H1 (cell line): ENCODE measurements around the gene ATP6V0E2. TPM values are rescaled to one million over a fixed set of nuclear protein-coding genes. Genes with fewer than 3 reads are reported as not detected.

Experiments used
- CTCF ChIA-PET: fragments of 300-600 bp; sonication (Branson Sonifier 250); formaldehyde crosslinking; loops from one replicate; lab custom pipeline; 2021; ENCODE audit not compliant: partially characterized antibody; lab: Charles Lee
- POLR2A ChIA-PET: fragments of 300-600 bp; sonication (Branson Sonifier 250); formaldehyde crosslinking; loops from one replicate; lab custom pipeline; 2021; ENCODE audit warnings: inconsistent platforms; ENCODE audit not compliant: partially characterized antibody; lab: Charles Lee
- DNase-seq, 2 experiments: peaks; one replicate each; pipeline versions ENCODE4 v3.0.0 to v3.0.0-alpha.2; 2010 to 2022; ENCODE audit warnings: low spot score in 2 of 2, low read depth in 1 of 2, mixed read lengths in 1 of 2
- FAIRE-seq: peaks from 2 replicates; lab custom pipeline; 2011; peaks lifted over from hg19 to GRCh38; lab: Jason Lieb, UNC
- H2AFZ ChIP-seq: 2 replicates; pipeline ENCODE4 v1.8.1; 2012; ENCODE audit warnings: low read length, inconsistent platforms
- H2AK5ac ChIP-seq: 2 replicates; pipeline ENCODE4 v1.6.1; 2013; ENCODE audit warnings: low read depth, low read length
- H2BK120ac ChIP-seq: replicated peaks from 2 replicates; pipeline ENCODE3; 2013; ENCODE audit warnings: low read depth, low read length, inconsistent platforms
- H2BK12ac ChIP-seq: 2 replicates; pipeline ENCODE4 v1.6.1; 2013; ENCODE audit warnings: low read depth, low read length
- H2BK15ac ChIP-seq: 2 replicates; pipeline ENCODE4 v1.6.1; 2013; ENCODE audit warnings: low read length
- H2BK20ac ChIP-seq: 2 replicates; pipeline ENCODE4 v1.6.1; 2013; ENCODE audit warnings: low read length
- H2BK5ac ChIP-seq: 2 replicates; pipeline ENCODE4 v1.6.1; 2013; ENCODE audit warnings: low read depth, low read length
- H3K14ac ChIP-seq: 2 replicates; pipeline ENCODE4 v1.6.1; 2013; ENCODE audit warnings: inconsistent platforms; ENCODE audit not compliant: insufficient read length
- H3K18ac ChIP-seq: 2 replicates; pipeline ENCODE4 v1.6.1; 2013; ENCODE audit warnings: low read length; ENCODE audit errors: extremely low read depth
- H3K23ac ChIP-seq: 2 replicates; pipeline ENCODE4 v1.6.1; 2013; ENCODE audit warnings: inconsistent platforms; ENCODE audit not compliant: insufficient read length
- H3K23me2 ChIP-seq: 2 replicates; pipeline ENCODE4 v1.6.1; 2013; ENCODE audit warnings: low read depth, low read length
- H3K27ac ChIP-seq: 2 replicates; pipeline ENCODE4 v1.6.1; 2011; ENCODE audit warnings: low read depth, low read length, inconsistent platforms
- H3K27me3 ChIP-seq, 4 experiments: replicated peaks in 1 of 4; 1 replicate in 1 of 4; 2 replicates in 3 of 4; pipeline versions ENCODE4 v1.6.1 to v1.8.1; 2011 to 2013; ENCODE audit warnings: low read length in 3 of 4, mild to moderate bottlenecking in 3 of 4, inconsistent platforms in 2 of 4, mixed read lengths in 2 of 4, moderate library complexity in 1 of 4; ENCODE audit not compliant: control insufficient read depth in 3 of 4, insufficient read depth in 3 of 4; ENCODE audit errors: extremely low read depth in 1 of 4
- H3K36me3 ChIP-seq, 4 experiments: 2 replicates each; pipeline versions ENCODE4 v1.6.1 to v1.8.1; 2011 to 2013; ENCODE audit warnings: mild to moderate bottlenecking in 4 of 4, low read length in 3 of 4, moderate library complexity in 2 of 4, control low read depth in 1 of 4, inconsistent platforms in 1 of 4; ENCODE audit not compliant: insufficient read depth in 4 of 4, control insufficient read depth in 2 of 4
- H3K4ac ChIP-seq: replicated peaks from 2 replicates; pipeline ENCODE3; 2013; ENCODE audit warnings: low read length, low read depth, mixed read lengths, inconsistent platforms; ENCODE audit not compliant: insufficient read length
- H3K4me1 ChIP-seq, 4 experiments: replicated peaks in 1 of 4; 1 replicate in 1 of 4; 2 replicates in 3 of 4; pipeline versions ENCODE4 v1.6.1 to v1.8.1; 2011 to 2013; ENCODE audit warnings: low read length in 3 of 4, inconsistent platforms in 2 of 4, mixed read lengths in 1 of 4; ENCODE audit not compliant: insufficient read depth in 4 of 4, control insufficient read depth in 3 of 4
- H3K4me2 ChIP-seq, 2 experiments: 2 replicates each; pipeline versions ENCODE4 v1.6.1 to v1.8.1; 2011 to 2013; ENCODE audit warnings: low read depth in 2 of 2, low read length in 2 of 2, control low read depth in 1 of 2, inconsistent platforms in 1 of 2, mild to moderate bottlenecking in 1 of 2; ENCODE audit not compliant: insufficient read depth in 1 of 2
- H3K4me3 ChIP-seq, 4 experiments: fragments of 200-600, 300-600 bp in 1 of 4; sonication (generic), shearing (Covaris generic), sonication (Bioruptor Twin) in 1 of 4; 2 replicates each; pipeline versions ENCODE4 v1.5.1 to v1.8.1; 2011 to 2016; ENCODE audit warnings: low read length in 4 of 4, low read depth in 3 of 4, control low read depth in 2 of 4, inconsistent platforms in 2 of 4, mild to moderate bottlenecking in 2 of 4, mixed read lengths in 1 of 4, moderate library complexity in 1 of 4; ENCODE audit not compliant: insufficient read depth in 2 of 4; ENCODE audit errors: extremely low read depth in 1 of 4
- H3K56ac ChIP-seq: replicated peaks from 2 replicates; pipeline ENCODE3; 2013; ENCODE audit warnings: low read depth, mild to moderate bottlenecking, mixed read lengths, low read length, inconsistent platforms; ENCODE audit not compliant: insufficient read length
- H3K79me1 ChIP-seq: 2 replicates; pipeline ENCODE4 v1.6.1; 2013; ENCODE audit warnings: low read depth, low read length, control low read depth
- H3K79me2 ChIP-seq, 2 experiments: 2 replicates each; pipeline versions ENCODE4 v1.6.1 to v1.8.1; 2012 to 2013; ENCODE audit warnings: low read length in 2 of 2, mild to moderate bottlenecking in 2 of 2, inconsistent platforms in 1 of 2; ENCODE audit not compliant: insufficient read depth in 2 of 2, control insufficient read depth in 1 of 2
- H3K9ac ChIP-seq, 4 experiments: replicated peaks in 1 of 4; 1 replicate in 1 of 4; 2 replicates in 3 of 4; pipeline versions ENCODE4 v1.6.1 to v1.8.1; 2011 to 2013; ENCODE audit warnings: low read depth in 3 of 4, low read length in 3 of 4, control low read depth in 2 of 4, mild to moderate bottlenecking in 2 of 4, moderate library complexity in 2 of 4, inconsistent platforms in 1 of 4; ENCODE audit errors: extremely low read depth in 1 of 4
- H3K9me3 ChIP-seq, 2 experiments: 2 replicates each; pipeline versions ENCODE4 v1.6.1 to v1.8.1; 2012 to 2013; ENCODE audit warnings: mild to moderate bottlenecking in 2 of 2, moderate library complexity in 2 of 2, control low read depth in 1 of 2, inconsistent platforms in 1 of 2, low read depth in 1 of 2, low read length in 1 of 2, mixed read lengths in 1 of 2; ENCODE audit not compliant: insufficient read depth in 2 of 2
- H4K20me1 ChIP-seq, 2 experiments: replicated peaks in 1 of 2; 2 replicates each; pipeline versions ENCODE3 to v1.8.1; 2011 to 2013; ENCODE audit warnings: inconsistent platforms in 2 of 2, low read length in 2 of 2, mild to moderate bottlenecking in 1 of 2; ENCODE audit not compliant: insufficient read depth in 2 of 2, control insufficient read depth in 1 of 2
- H4K5ac ChIP-seq: 2 replicates; pipeline ENCODE4 v1.6.1; 2013; ENCODE audit warnings: low read length, low read depth, mixed read lengths, inconsistent platforms; ENCODE audit not compliant: insufficient read length
- H4K8ac ChIP-seq: 2 replicates; pipeline ENCODE4 v1.8.0; 2013; ENCODE audit warnings: mild to moderate bottlenecking, moderate library complexity, low read length, inconsistent platforms; ENCODE audit not compliant: insufficient read depth; ENCODE audit errors: extremely low read depth
- H4K91ac ChIP-seq: replicated peaks from 2 replicates; pipeline ENCODE3; 2013; ENCODE audit warnings: low read length, mixed read lengths, inconsistent platforms; ENCODE audit not compliant: insufficient read length
- CBX5 ChIP-seq: fragments of 300-800, 300-1000 bp; sonication (generic); IDR thresholded peaks from 2 replicates; pipeline ENCODE4 v1.7.1; 2016; ENCODE audit warnings: antibody characterized with exemption, low read length, low read depth
- CTCF ChIP-seq, 3 experiments: IDR thresholded peaks; 1 replicate in 2 of 3; 2 replicates in 1 of 3; pipeline versions ENCODE4 v1.5.1 to v1.6.1; 2011; ENCODE audit warnings: low read length in 3 of 3, mild to moderate bottlenecking in 3 of 3, inconsistent platforms in 2 of 3, low read depth in 1 of 3, moderate library complexity in 1 of 3; ENCODE audit not compliant: insufficient read depth in 1 of 3; ENCODE audit errors: control extremely low read depth in 1 of 3
- HDAC2 ChIP-seq, 2 experiments: fragments of 300-600 bp in 1 of 2; sonication (generic) in 1 of 2; IDR thresholded peaks; 2 replicates each; pipeline ENCODE4 v1.6.1; 2011 to 2012; ENCODE audit warnings: low read depth in 2 of 2, low read length in 2 of 2, mild to moderate bottlenecking in 2 of 2, moderate library complexity in 2 of 2, borderline replicate concordance in 1 of 2, inconsistent platforms in 1 of 2
- JUN ChIP-seq: IDR thresholded peaks from 2 replicates; pipeline ENCODE4 v1.6.1; 2011; ENCODE audit warnings: low read depth, mild to moderate bottlenecking, improper control_type of control experiment, low read length
- KDM5A ChIP-seq: fragments of 200-600 bp; IDR thresholded peaks from 2 replicates; pipeline ENCODE4 v1.7.1; 2012; ENCODE audit warnings: mild to moderate bottlenecking, low read length, inconsistent platforms, mixed read lengths
- PHF8 ChIP-seq: fragments of 200-600 bp; sonication (generic); conservative IDR thresholded peaks from 2 replicates; pipeline ENCODE4 v1.7.1; 2012; ENCODE audit warnings: low read depth, mild to moderate bottlenecking, inconsistent platforms, low read length, moderate library complexity
- POLR2AphosphoS5 ChIP-seq: IDR thresholded peaks from 2 replicates; pipeline ENCODE4 v1.6.1; 2011; ENCODE audit warnings: low read depth, low read length
- RAD21 ChIP-seq, 2 experiments: IDR thresholded peaks in 1 of 2; conservative IDR thresholded peaks in 1 of 2; 2 replicates each; pipeline ENCODE4 v1.6.1; 2011; ENCODE audit warnings: low read depth in 2 of 2, low read length in 2 of 2, improper control_type of control experiment in 1 of 2, inconsistent platforms in 1 of 2, mild to moderate bottlenecking in 1 of 2, moderate library complexity in 1 of 2
- SIRT6 ChIP-seq: IDR thresholded peaks from one replicate; pipeline ENCODE4 v1.7.1; 2012; ENCODE audit warnings: low read length, inconsistent platforms
- TBP ChIP-seq: IDR thresholded peaks from 2 replicates; pipeline ENCODE4 v1.6.1; 2011; ENCODE audit warnings: low read depth, low read length, improper control_type of control experiment
- WGBS, 2 experiments: shearing (Covaris generic) in 1 of 2; methylation state at CpG; one replicate each; pipeline versions ENCODE4 v1.1.6 to v1.1.7; 2013 to 2015; ENCODE audit warnings: low lambda C conversion rate in 2 of 2, mixed read lengths in 2 of 2, inconsistent platforms in 1 of 2, low coverage in 1 of 2, missing lambda C conversion rate in 1 of 2; ENCODE audit not compliant: insufficient replicate concordance in 2 of 2, insufficient coverage in 1 of 2, insufficient read length in 1 of 2; ENCODE audit errors: extremely low coverage in 1 of 2, missing lambda C conversion rate in 1 of 2; 5-methylcytosine and 5-hydroxymethylcytosine counted together
- polyA plus RNA-seq, 7 experiments: library from polyadenylated mRNA; depleted of rRNA in 3 of 7; stranded (reverse) in 5 of 7; unstranded in 2 of 7; fragments of >200 nt in 5 of 7; fragments of 200-250 nt in 2 of 7; gene quantifications; 1 replicate in 5 of 7; 2 replicates in 1 of 7; 4 replicates in 1 of 7; pipeline versions ENCODE4 v1.2.1 to v1.2.3, GENCODE V29; 2011 to 2013; ENCODE audit warnings: missing spikeins in 2 of 7, mixed read lengths in 2 of 7
- total RNA-seq: library from RNA; stranded (reverse); fragmentation: NEBNext Ultra II Directional; extraction: Animal tissue kit (Norgen Biotek cat#: 25700); gene quantifications from 2 replicates; pipeline ENCODE4 v1.2.1, GENCODE V29; 2021

ATP6V0E2 gene
- total and polyA plus RNA-seq, 2 of the 8 experiments (the other 6 are each of a cell fraction or from before 2014, with no cell fraction given): 26.1 to 47.9 TPM

GRCh38 chr7:149826344-149827088, 47.3 kb upstream of the ATP6V0E2 start:
- CTCF ChIA-PET: interaction anchor here (0.6 to 5.1 kb wide), 9 partner anchors 16 to 1459 kb away, joined by 3 to 25 read pairs (median 5); no protein-coding TSS in a partner anchor
- H4K8ac ChIP-seq: no peak overlapping the region
- POLR2A ChIA-PET: no interaction called here
- peaks cover 8 to 29% of the 10 kb centered on the region in 2 experiments; a peak in 3 of 4 replicates for H3K9me3 ChIP-seq
- no peak overlapping the region for H2BK15ac ChIP-seq
- no peak overlapping the region for H3K4me2 ChIP-seq
- no peak overlapping the region for H2AFZ ChIP-seq
- H3K23me2 ChIP-seq: no peaks in the 10 kb centered on the region
- no peak overlapping the region for H2BK120ac ChIP-seq
- H2AK5ac ChIP-seq: no peak overlapping the region
- H3K4me3 ChIP-seq: no peak overlapping the region
- H3K27ac ChIP-seq: no peak overlapping the region
- H3K4me1 ChIP-seq: peaks cover 0 to 8% (median 4%) of the 10 kb centered on the region in 4 experiments; a peak in 5 of 7 replicates
- DNase-seq (no peak), FAIRE-seq (no peak)
- no peak overlapping the region for H3K18ac ChIP-seq
- H2BK5ac ChIP-seq: no peak overlapping the region
- no peaks in the 10 kb centered on the region for H3K79me2 ChIP-seq
- H4K5ac ChIP-seq: no peak overlapping the region
- no peak overlapping the region for H3K14ac ChIP-seq
- H3K9ac ChIP-seq: no peak overlapping the region
- H4K91ac ChIP-seq: no peak overlapping the region
- no peaks in the 10 kb centered on the region for H3K36me3 ChIP-seq
- no peak overlapping the region for H2BK20ac ChIP-seq
- H3K4ac ChIP-seq: no peak overlapping the region
- H3K79me1 ChIP-seq: no peaks in the 10 kb centered on the region
- no peak overlapping the region for H3K56ac ChIP-seq
- 80% methylated on average over 9 of the region's 12 CpGs; no CpG with 5 or more reads in 1 of the 2 experiments for WGBS, 2 experiments
- H3K23ac ChIP-seq: no peak overlapping the region
- H4K20me1 ChIP-seq: no peaks in the 10 kb centered on the region
- H2BK12ac ChIP-seq: no peak overlapping the region
- no peaks in the 10 kb centered on the region for H3K27me3 ChIP-seq
- TF ChIP-seq CTCF (IDR thresholded peaks at IDR 0.05; ENCODE audit: control extremely low read depth in 1 of 3, insufficient read depth in 1 of 3, low read depth in 1 of 3, low read length in 3 of 3) (no peak), JUN (no peak), PHF8 (no peak), CBX5 (no peak), TBP (no peak), POLR2AphosphoS5 (no peak), RAD21 (IDR thresholded peaks at IDR 0.05 in 1 of 2, conservative IDR thresholded peaks at IDR 0.05 in 1 of 2; ENCODE audit: low read depth in 2 of 2, low read length in 2 of 2) (no peak), SIRT6 (no peak), HDAC2 (IDR thresholded peaks at IDR 0.05; ENCODE audit: borderline replicate concordance in 1 of 2, low read depth in 2 of 2, low read length in 2 of 2) (no peak), KDM5A (no peak)
